ENCODE data around the gene SLC9A9.

Gene SLC9A9

DNA sequence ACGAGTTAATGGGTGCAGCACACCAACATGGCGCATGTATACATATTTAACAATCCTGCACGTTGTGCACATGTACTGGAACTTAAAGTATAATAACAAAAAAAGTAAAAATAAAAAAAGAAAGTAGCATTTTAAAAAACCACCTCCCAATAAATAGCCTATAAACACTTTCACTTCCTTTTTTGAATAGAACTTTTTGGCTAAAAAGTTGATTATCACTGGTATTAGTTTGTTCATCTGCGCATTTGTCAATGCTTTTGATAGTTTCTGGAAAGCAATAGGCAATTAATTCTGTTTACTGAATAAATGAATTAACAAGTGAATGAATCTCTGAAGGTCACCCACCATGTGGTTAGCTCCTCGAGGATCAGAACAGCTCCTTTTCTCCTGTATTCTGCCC lies 179.9 kb downstream of the SLC9A9 start:
- no peaks in the 10 kb centered on the region for H3K36me3 ChIP-seq (ENCODE audit: control insufficient read depth, insufficient read depth, low read length)
- H3K4me1 ChIP-seq (ENCODE audit: control insufficient read depth, insufficient read depth, low read length) = no peaks in the 10 kb centered on the region
- no peak overlapping the region for H3K9ac ChIP-seq (ENCODE audit: low read depth, low read length)
- H3K9me3 ChIP-seq (ENCODE audit: control insufficient read depth, insufficient read depth, low read length) = no peaks in the 10 kb centered on the region
- no peak overlapping the region for H3K27ac ChIP-seq (ENCODE audit: low read depth, low read length)
- H3K4me3 ChIP-seq (ENCODE audit: low read depth, low read length) = no peak overlapping the region
- no peaks in the 10 kb centered on the region for H3K27me3 ChIP-seq (ENCODE audit: control insufficient read depth, insufficient read depth, low read length)

DNA sequence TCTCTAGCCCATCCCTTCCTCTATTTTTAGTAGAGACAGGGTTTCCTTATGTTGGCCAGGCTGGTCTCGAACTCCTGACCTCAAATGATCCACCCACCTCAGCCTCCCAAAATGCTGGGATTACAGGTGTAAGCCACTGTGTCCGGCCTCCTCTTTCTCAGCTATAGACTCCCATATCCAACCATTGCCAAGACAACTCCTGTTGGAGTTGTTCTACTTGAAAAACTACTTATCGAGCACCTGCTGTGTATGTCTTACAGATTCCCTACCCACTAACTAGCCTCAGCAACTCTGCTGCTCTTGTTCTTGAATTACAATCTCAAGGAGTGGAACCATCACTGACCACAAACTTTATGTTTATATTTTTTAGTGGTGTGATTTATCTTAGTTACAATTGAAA lies 186.6 kb downstream of the SLC9A9 start:
- H3K4me1 ChIP-seq (ENCODE audit: control insufficient read depth, insufficient read depth, low read length) = peaks cover 6% of the 10 kb centered on the region
- H3K27me3 ChIP-seq (ENCODE audit: control insufficient read depth, insufficient read depth, low read length) = no peaks in the 10 kb centered on the region

DNA sequence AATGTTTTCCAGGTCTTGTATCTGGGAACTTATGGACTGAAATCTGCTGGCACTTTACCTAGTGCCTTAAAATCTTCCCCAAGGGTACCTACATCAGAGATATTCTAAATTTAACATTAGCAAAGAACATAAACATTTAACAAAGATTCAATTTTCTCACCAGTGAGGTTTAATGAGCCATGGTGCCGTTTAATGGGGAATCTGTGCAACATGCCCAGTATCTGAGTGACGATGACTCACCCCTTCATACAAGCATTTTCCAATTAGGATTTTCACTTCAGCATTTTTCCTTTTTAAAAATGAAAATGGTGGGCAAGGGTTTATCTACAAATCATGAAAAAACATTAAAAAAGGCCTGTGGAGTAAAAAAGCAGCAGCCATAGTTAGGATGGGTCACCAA lies 189.4 kb downstream of the SLC9A9 start:
- no peak overlapping the region for H3K27ac ChIP-seq (ENCODE audit: low read depth, low read length)
- no peak overlapping the region for H3K9ac ChIP-seq (ENCODE audit: low read depth, low read length)
- H3K36me3 ChIP-seq (ENCODE audit: control insufficient read depth, insufficient read depth, low read length) = no peaks in the 10 kb centered on the region
- peaks cover 18% of the 10 kb centered on the region for H3K4me1 ChIP-seq (ENCODE audit: control insufficient read depth, insufficient read depth, low read length)
- no peaks in the 10 kb centered on the region for H3K9me3 ChIP-seq (ENCODE audit: control insufficient read depth, insufficient read depth, low read length)
- H3K4me3 ChIP-seq (ENCODE audit: low read depth, low read length) = no peak overlapping the region
- no peaks in the 10 kb centered on the region for H3K27me3 ChIP-seq (ENCODE audit: control insufficient read depth, insufficient read depth, low read length)

More for the DNA sequence above, 186.6 kb downstream of the SLC9A9 start:
- no peak overlapping the region for H3K9ac ChIP-seq (ENCODE audit: low read depth, low read length)
- H3K36me3 ChIP-seq (ENCODE audit: control insufficient read depth, insufficient read depth, low read length) = no peaks in the 10 kb centered on the region
- no peak overlapping the region for H3K27ac ChIP-seq (ENCODE audit: low read depth, low read length)
- no peak overlapping the region for H3K4me3 ChIP-seq (ENCODE audit: low read depth, low read length)
- no peaks in the 10 kb centered on the region for H3K9me3 ChIP-seq (ENCODE audit: control insufficient read depth, insufficient read depth, low read length)

DNA sequence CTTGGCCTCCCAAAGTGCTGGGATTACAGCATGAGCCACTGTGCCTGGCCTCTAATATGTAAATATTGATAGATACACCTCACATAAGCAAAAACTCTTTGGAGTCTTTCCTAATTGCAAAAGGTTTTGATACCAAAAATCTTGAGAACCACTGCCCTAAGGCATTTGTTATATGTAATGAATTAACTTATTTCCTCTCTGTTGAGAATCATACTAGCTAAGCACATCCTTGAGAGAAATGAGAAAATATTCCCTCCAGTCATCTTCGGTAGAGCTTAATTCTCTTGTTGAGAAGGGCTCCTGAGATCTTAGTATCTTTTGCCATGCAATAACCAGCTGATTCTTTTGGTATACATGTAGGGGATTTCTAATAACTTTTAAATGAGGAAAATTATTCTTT lies 190.2 kb downstream of the SLC9A9 start:
- H3K36me3 ChIP-seq (ENCODE audit: control insufficient read depth, insufficient read depth, low read length) = no peaks in the 10 kb centered on the region
- H3K9ac ChIP-seq (ENCODE audit: low read depth, low read length) = no peak overlapping the region
- peaks cover 18% of the 10 kb centered on the region for H3K4me1 ChIP-seq (ENCODE audit: control insufficient read depth, insufficient read depth, low read length)
- no peak overlapping the region for H3K4me3 ChIP-seq (ENCODE audit: low read depth, low read length)
- H3K27me3 ChIP-seq (ENCODE audit: control insufficient read depth, insufficient read depth, low read length) = no peaks in the 10 kb centered on the region
- no peaks in the 10 kb centered on the region for H3K9me3 ChIP-seq (ENCODE audit: control insufficient read depth, insufficient read depth, low read length)
- H3K27ac ChIP-seq (ENCODE audit: low read depth, low read length) = no peak overlapping the region

DNA sequence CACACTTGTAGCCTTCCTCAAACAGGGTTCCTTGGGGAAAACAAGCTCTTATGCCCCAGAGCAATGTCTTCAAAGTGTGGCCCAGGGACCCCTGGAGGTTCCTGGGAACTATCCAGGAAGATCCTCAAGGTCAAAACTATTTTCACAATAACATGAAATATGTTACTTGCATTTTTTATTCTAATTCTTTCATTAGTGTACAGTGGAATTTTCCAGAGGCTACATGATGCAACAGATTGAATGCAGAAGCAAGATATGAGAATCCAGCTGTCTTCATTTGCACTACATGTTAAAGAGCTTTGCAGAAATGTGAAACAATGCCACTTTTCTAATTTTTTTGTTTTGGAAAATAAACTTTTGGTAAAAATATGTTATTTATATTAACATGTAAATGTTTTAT lies 190.9 kb downstream of the SLC9A9 start:
- Histone ChIP-seq H3K4me1 (ENCODE audit: control insufficient read depth, insufficient read depth, low read length) (peaks cover 18% of the 10 kb centered on the region), H3K27ac (ENCODE audit: low read depth, low read length) (no peak overlapping the region), H3K36me3 (ENCODE audit: control insufficient read depth, insufficient read depth, low read length) (no peaks in the 10 kb centered on the region), H3K4me3 (ENCODE audit: low read depth, low read length) (no peak overlapping the region), H3K9ac (ENCODE audit: low read depth, low read length) (no peak overlapping the region), H3K27me3 (ENCODE audit: control insufficient read depth, insufficient read depth, low read length) (no peaks in the 10 kb centered on the region), H3K9me3 (ENCODE audit: control insufficient read depth, insufficient read depth, low read length) (no peaks in the 10 kb centered on the region)

DNA sequence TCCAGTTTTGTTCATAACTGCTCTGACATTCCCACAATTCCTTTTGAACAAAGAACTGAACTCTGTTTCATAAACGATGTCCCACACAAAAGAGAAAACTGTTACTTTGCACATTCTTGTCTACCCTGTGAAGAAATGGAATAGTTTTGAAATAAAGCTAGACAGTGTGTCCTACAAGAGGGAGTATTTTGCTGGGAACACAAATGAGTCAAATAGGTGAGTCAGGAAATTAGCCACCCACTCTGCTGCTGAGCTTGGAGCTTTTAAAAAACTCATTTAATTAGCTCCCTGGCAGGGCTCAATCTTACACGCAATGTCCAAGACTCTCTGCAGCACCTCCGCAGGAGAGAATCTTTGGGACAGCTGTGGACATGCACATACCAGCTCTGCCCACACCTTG lies 193.4 kb downstream of the SLC9A9 start:
- Histone ChIP-seq H3K9me3 (ENCODE audit: control insufficient read depth, insufficient read depth, low read length) (no peaks in the 10 kb centered on the region), H3K4me1 (ENCODE audit: control insufficient read depth, insufficient read depth, low read length) (peaks cover 18% of the 10 kb centered on the region), H3K27ac (ENCODE audit: low read depth, low read length) (no peak overlapping the region), H3K4me3 (ENCODE audit: low read depth, low read length) (no peak overlapping the region), H3K36me3 (ENCODE audit: control insufficient read depth, insufficient read depth, low read length) (no peaks in the 10 kb centered on the region), H3K9ac (ENCODE audit: low read depth, low read length) (no peak overlapping the region), H3K27me3 (ENCODE audit: control insufficient read depth, insufficient read depth, low read length) (no peaks in the 10 kb centered on the region)

DNA sequence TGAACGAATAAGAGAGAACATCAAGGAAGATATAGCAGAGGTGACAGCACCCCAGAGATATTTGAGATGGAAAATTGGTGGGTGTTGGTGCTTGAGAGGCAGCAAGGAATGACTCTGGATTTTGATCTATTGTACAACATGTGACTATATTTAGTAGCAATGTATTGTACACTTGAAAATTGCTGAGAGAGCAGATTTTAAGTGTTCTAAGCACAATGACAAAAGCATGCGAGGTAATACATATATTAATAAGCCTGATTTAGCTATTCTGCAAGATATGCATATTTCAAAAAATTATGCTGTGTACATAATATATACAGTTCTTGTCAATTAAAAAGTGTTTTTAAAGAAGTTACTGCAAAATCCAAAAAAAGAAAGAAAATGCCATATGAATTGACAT lies 194.3 kb downstream of the SLC9A9 start:
- Histone ChIP-seq H3K4me3 (ENCODE audit: low read depth, low read length) (no peak overlapping the region), H3K36me3 (ENCODE audit: control insufficient read depth, insufficient read depth, low read length) (no peaks in the 10 kb centered on the region), H3K9ac (ENCODE audit: low read depth, low read length) (no peak overlapping the region), H3K27ac (ENCODE audit: low read depth, low read length) (no peak overlapping the region), H3K4me1 (ENCODE audit: control insufficient read depth, insufficient read depth, low read length) (peaks cover 18% of the 10 kb centered on the region), H3K9me3 (ENCODE audit: control insufficient read depth, insufficient read depth, low read length) (no peaks in the 10 kb centered on the region), H3K27me3 (ENCODE audit: control insufficient read depth, insufficient read depth, low read length) (no peaks in the 10 kb centered on the region)

DNA sequence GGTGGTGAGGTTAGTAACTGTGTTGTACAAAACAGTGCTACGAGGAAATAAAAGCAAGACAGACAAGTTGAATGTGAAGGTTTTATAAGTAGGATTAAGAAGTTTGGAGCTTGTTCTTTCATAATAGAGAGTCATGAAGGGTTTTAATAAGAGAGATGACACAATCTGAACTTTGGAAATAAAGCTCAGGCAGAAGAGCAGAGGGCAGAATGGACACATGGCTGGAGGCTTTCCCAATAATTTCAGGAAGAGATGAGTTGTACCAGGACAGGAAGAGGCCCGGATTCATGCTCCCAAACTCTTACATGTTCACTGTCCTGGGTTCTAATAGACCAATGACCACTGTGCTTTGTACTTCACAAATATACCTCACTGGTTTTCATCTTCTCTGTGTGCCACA lies 194.8 kb downstream of the SLC9A9 start:
- no peaks in the 10 kb centered on the region for H3K36me3 ChIP-seq (ENCODE audit: control insufficient read depth, insufficient read depth, low read length)
- H3K9ac ChIP-seq (ENCODE audit: low read depth, low read length) = no peak overlapping the region
- H3K4me1 ChIP-seq (ENCODE audit: control insufficient read depth, insufficient read depth, low read length) = peaks cover 18% of the 10 kb centered on the region
- no peak overlapping the region for H3K27ac ChIP-seq (ENCODE audit: low read depth, low read length)
- no peak overlapping the region for H3K4me3 ChIP-seq (ENCODE audit: low read depth, low read length)
- no peaks in the 10 kb centered on the region for H3K27me3 ChIP-seq (ENCODE audit: control insufficient read depth, insufficient read depth, low read length)
- no peaks in the 10 kb centered on the region for H3K9me3 ChIP-seq (ENCODE audit: control insufficient read depth, insufficient read depth, low read length)

DNA sequence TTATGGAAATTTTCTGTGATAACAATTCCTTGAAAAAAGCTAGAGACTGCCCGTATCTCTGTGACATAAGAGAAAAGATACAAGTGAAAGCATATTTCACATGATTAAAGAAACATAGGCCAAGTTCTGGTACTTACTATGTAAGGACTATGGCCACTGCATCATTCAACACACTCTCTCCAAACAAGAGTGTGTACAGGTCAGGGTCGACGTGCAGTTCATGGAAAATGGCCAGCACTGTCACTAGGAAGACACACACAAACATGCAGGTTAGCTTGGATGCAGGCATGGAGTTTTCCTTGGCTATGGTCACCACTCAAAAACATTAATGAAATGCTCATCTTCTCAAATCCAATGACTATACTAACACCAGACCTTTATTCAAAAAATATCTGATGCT lies 196.2 kb downstream of the SLC9A9 start:
- Histone ChIP-seq H3K36me3 (ENCODE audit: control insufficient read depth, insufficient read depth, low read length) (no peaks in the 10 kb centered on the region), H3K9me3 (ENCODE audit: control insufficient read depth, insufficient read depth, low read length) (no peaks in the 10 kb centered on the region), H3K27ac (ENCODE audit: low read depth, low read length) (no peak overlapping the region), H3K9ac (ENCODE audit: low read depth, low read length) (no peak overlapping the region), H3K4me1 (ENCODE audit: control insufficient read depth, insufficient read depth, low read length) (peaks cover 16% of the 10 kb centered on the region), H3K4me3 (ENCODE audit: low read depth, low read length) (no peak overlapping the region), H3K27me3 (ENCODE audit: control insufficient read depth, insufficient read depth, low read length) (no peaks in the 10 kb centered on the region)

DNA sequence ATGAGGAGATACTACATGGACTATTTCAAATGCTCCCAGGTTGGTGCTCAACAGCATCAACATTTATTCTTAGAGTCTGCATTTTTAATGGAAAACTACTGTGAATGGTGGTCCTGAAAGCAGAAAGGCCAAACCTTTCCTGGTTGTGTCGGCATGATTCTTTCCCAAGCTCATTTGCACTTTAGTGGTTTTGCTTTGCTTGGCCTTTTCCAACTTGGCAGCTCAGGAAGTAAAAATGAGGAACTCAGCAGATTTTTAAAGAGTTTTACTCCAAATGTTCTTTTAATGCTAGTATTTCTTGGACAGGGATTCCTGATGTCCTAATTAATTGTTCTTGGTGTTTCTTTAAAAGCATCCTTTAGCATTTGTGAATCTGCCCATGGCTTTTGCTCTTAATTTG lies 197.4 kb downstream of the SLC9A9 start:
- Histone ChIP-seq H3K27ac (ENCODE audit: low read depth, low read length) (no peak overlapping the region), H3K9ac (ENCODE audit: low read depth, low read length) (no peak overlapping the region), H3K4me1 (ENCODE audit: control insufficient read depth, insufficient read depth, low read length) (peaks cover 3% of the 10 kb centered on the region), H3K36me3 (ENCODE audit: control insufficient read depth, insufficient read depth, low read length) (no peaks in the 10 kb centered on the region), H3K27me3 (ENCODE audit: control insufficient read depth, insufficient read depth, low read length) (no peaks in the 10 kb centered on the region), H3K4me3 (ENCODE audit: low read depth, low read length) (no peak overlapping the region), H3K9me3 (ENCODE audit: control insufficient read depth, insufficient read depth, low read length) (no peaks in the 10 kb centered on the region)

DNA sequence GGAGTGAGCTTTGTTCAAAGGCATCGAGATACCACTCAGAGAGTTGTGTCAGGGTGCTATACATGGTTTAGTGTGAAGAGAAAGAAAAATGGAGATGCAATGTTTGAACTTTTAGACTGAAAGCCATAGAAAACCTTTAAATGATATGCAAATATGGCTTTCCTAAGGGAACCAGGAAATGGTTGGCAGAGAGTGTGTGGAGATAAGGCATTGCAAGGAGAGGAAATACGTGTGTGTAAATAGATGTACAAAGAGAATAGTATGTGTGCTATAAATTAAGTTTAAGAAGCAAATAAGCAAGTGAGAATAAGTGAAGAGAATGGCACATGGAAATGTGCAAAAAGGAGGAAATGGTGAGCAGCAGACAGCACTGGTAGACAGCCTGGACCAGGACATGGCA lies 198.1 kb downstream of the SLC9A9 start:
- Histone ChIP-seq H3K9ac (ENCODE audit: low read depth, low read length) (no peak overlapping the region), H3K36me3 (ENCODE audit: control insufficient read depth, insufficient read depth, low read length) (no peaks in the 10 kb centered on the region)

DNA sequence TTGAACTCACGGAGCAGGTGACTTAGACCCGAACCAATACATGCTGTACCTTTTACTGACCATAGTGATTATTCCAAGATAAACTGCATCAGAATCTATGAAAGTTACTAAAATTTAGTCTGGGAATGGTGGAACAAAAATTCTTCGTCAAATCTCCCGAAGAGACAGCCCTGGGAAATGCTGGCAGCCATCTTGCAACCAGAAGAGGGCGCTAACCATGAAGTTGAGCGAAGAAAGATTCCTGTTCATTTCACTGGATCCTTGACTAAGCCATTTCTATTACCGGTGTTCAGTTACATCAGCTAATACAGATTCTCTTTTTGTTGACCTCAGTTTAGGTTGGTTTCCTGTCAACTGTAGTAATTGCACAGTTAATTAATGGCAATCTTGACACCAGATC lies 199.6 kb downstream of the SLC9A9 start:
- no peak overlapping the region for H3K4me3 ChIP-seq (ENCODE audit: low read depth, low read length)
- H3K27me3 ChIP-seq (ENCODE audit: control insufficient read depth, insufficient read depth, low read length) = no peaks in the 10 kb centered on the region
- no peak overlapping the region for H3K9ac ChIP-seq (ENCODE audit: low read depth, low read length)
- no peaks in the 10 kb centered on the region for H3K36me3 ChIP-seq (ENCODE audit: control insufficient read depth, insufficient read depth, low read length)
- no peak overlapping the region for H3K27ac ChIP-seq (ENCODE audit: low read depth, low read length)
- H3K9me3 ChIP-seq (ENCODE audit: control insufficient read depth, insufficient read depth, low read length) = no peaks in the 10 kb centered on the region
- no peaks in the 10 kb centered on the region for H3K4me1 ChIP-seq (ENCODE audit: control insufficient read depth, insufficient read depth, low read length)

More for the DNA sequence above, 198.1 kb downstream of the SLC9A9 start:
- H3K4me3 ChIP-seq (ENCODE audit: low read depth, low read length) = no peak overlapping the region
- no peak overlapping the region for H3K27ac ChIP-seq (ENCODE audit: low read depth, low read length)
- H3K9me3 ChIP-seq (ENCODE audit: control insufficient read depth, insufficient read depth, low read length) = no peaks in the 10 kb centered on the region
- H3K27me3 ChIP-seq (ENCODE audit: control insufficient read depth, insufficient read depth, low read length) = no peaks in the 10 kb centered on the region
- H3K4me1 ChIP-seq (ENCODE audit: control insufficient read depth, insufficient read depth, low read length) = no peaks in the 10 kb centered on the region
